ENCODE data around the gene RCHY1. TPM values are rescaled to one million over a fixed set of nuclear protein-coding genes. Genes with fewer than 3 reads are reported as not detected.

The RCHY1 gene
- total RNA-seq, 4 donors from 2014 or later, result 41.3 to 62.1 (median 55.6) TPM

DNA sequence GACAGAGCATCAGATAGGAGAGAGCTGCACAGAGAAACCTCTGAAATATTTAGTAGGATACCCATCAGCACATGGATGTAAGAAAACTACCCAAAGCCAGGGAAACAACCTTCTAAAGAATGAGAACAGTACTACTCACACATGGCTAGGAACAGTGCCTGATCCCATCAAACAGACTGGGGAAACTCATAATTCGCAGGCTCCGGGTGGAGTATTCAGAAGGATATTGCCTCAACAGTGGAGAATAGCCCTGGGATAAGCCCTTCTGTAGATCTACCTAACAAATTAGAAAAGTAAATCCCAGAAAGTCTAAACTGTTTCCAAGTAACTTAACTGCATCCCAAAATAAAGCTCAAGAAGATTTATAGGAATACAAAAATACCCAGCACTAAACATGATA is 17.8 kb downstream of the RCHY1 start:
- Histone ChIP-seq H3K27me3 (no peaks in the 10 kb centered on the region), H3K9me3 (no peaks in the 10 kb centered on the region), H3K27ac (no peak overlapping the region), H3K36me3 (peaks cover 2 to 5% of the 10 kb centered on the region in 2 donors), H3K4me3 (replicated peaks in 1 of 3) (no peak overlapping the region), H3K4me1 (no peaks in the 10 kb centered on the region)
- TF ChIP-seq POLR2A (IDR thresholded peaks at IDR 0.05) (no peak), CTCF (IDR thresholded peaks at IDR 0.05) (no peak)
- 92 to 96% methylated on average over 2 of the region's 2 CpGs for WGBS, 2 donors
- intact Hi-C loops (cut with DNase I), result no loop called here
- DNase-seq, result no peak

DNA sequence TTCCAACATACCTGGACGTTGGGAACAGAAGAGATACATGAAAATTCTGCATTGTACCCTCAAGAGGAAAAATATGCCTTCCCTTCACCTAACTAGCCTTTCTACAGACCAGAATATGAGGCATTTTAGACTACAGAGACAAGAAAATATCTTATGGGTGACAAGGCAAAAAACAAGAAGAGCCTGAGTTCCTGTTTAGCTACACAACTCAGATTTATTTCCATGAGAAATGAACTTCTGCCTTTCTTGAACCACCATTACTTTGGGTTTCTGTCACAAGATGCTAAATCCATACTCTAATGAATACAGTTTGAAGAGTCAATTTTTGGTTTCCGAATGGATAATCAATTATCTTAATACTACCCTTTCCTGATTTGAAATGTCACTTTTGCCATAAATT is 18.7 kb downstream of the RCHY1 start:
- intact Hi-C loops (cut with DNase I), result no loop called here
- H3K4me1 ChIP-seq, result no peaks in the 10 kb centered on the region
- H3K4me3 ChIP-seq (replicated peaks in 1 of 3), result no peak overlapping the region
- H3K9me3 ChIP-seq, result no peaks in the 10 kb centered on the region
- WGBS, 2 donors, result 90 to 91% methylated on average over 2 of the region's 2 CpGs
- H3K27ac ChIP-seq, result no peak overlapping the region
- DNase-seq, result no peak
- TF ChIP-seq POLR2A (IDR thresholded peaks at IDR 0.05) (no peak), CTCF (IDR thresholded peaks at IDR 0.05) (no peak)
- H3K36me3 ChIP-seq, result peaks cover 6% of the 10 kb centered on the region in 2 donors
- no peaks in the 10 kb centered on the region for H3K27me3 ChIP-seq

DNA sequence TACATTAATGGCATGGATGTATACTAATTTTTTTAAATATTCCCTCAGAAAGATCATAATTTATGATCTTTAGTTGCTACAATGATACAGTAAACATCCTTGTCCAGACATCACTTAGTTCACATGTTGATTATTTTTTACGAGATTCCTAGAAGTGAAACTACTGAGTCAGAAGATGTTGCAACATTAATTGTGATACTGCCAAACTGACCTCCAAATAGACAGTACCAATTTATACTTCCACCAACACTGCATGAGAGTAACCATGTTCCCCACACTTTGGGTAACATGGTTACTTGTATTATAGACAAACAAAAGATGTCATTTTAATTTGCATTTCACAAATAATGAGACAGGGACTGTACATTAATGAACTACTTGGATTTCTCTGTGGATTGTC is 19.6 kb downstream of the RCHY1 start:
- Histone ChIP-seq H3K4me1 (no peaks in the 10 kb centered on the region), H3K4me3 (replicated peaks in 1 of 3) (no peak overlapping the region), H3K36me3 (peaks cover 6 to 8% of the 10 kb centered on the region in 2 donors), H3K27me3 (no peaks in the 10 kb centered on the region), H3K9me3 (no peaks in the 10 kb centered on the region), H3K27ac (no peak overlapping the region)
- WGBS, 2 donors, result 58 to 67% methylated on average over 1 of the region's 1 CpG
- DNase-seq, result no peak
- TF ChIP-seq CTCF (IDR thresholded peaks at IDR 0.05), result no peak
- TF ChIP-seq POLR2A (IDR thresholded peaks at IDR 0.05), result no peak
- intact Hi-C loops (cut with DNase I), result no loop called here

- peak overlapping the region in 1 of 3 donors; percentile 5 for H3K27ac ChIP-seq
- intact Hi-C loops (cut with DNase I), result no loop called here
- H3K27me3 ChIP-seq, result no peaks in the 10 kb centered on the region
- no peak overlapping the region for H3K4me3 ChIP-seq (replicated peaks in 1 of 3)
- no peak for DNase-seq
- peaks cover 0 to 1% of the 10 kb centered on the region in 2 donors for H3K4me1 ChIP-seq
- peak in 3 of 6 experiments; percentile 34 to 39 (median 36) for TF ChIP-seq CTCF (IDR thresholded peaks at IDR 0.05)
- no peak for TF ChIP-seq POLR2A (IDR thresholded peaks at IDR 0.05)
- WGBS, 2 donors, result 62 to 67% methylated on average over 2 of the region's 2 CpGs
- H3K9me3 ChIP-seq, result no peaks in the 10 kb centered on the region
- peaks cover 6 to 12% of the 10 kb centered on the region in 2 donors for H3K36me3 ChIP-seq
Measured at GRCh38 chr4:75490155-75490554, 24.0 kb downstream of the RCHY1 start.

- WGBS, 2 donors, result 45 to 56% methylated on average over 4 of the region's 4 CpGs
- no peaks in the 10 kb centered on the region for H3K9me3 ChIP-seq
- peak; percentile 54 to 68 for DNase-seq
- intact Hi-C loops (cut with DNase I), result no loop called here
- peaks cover 11 to 27% of the 10 kb centered on the region in 2 donors for H3K36me3 ChIP-seq
- H3K27me3 ChIP-seq, result no peaks in the 10 kb centered on the region
- peak overlapping the region in 1 of 3 donors; percentile 33 for H3K27ac ChIP-seq
- no peak for TF ChIP-seq POLR2A (IDR thresholded peaks at IDR 0.05)
- no peak for TF ChIP-seq CTCF (IDR thresholded peaks at IDR 0.05)
- no peak overlapping the region for H3K4me3 ChIP-seq (replicated peaks in 1 of 3)
- peaks cover 7 to 9% of the 10 kb centered on the region in 2 donors for H3K4me1 ChIP-seq
Measured at GRCh38 chr4:75484190-75484589, 30.0 kb downstream of the RCHY1 start.
